Stimulated activated CD8-positive, alpha-beta memory T cell treated with anti-CD3 and anti-CD28 coated beads, Interleukin-15, amount 100 ng/mL, for 1 hour (primary cell): ENCODE data around the gene RNF40.
A peak's percentile ranks its signal among the peaks of the same experiment; 100 is the strongest.

Experiments
- DNase-seq: peaks from one replicate; pipeline ENCODE4 v3.0.0-alpha.2; 2020; ENCODE audit warnings: low read depth

Gene RNF40

GRCh38 chr16:30761928-30762902, at the start of gene RNF40, which contains the start of gene CFAP119:
Gene RNF40, plus strand, starts transcription at chr16:30762322. Its CDS starts 224 bp downstream, at chr16:30762546.
Gene CFAP119, minus strand, starts transcription at chr16:30762062. Its CDS starts 314 bp downstream, at chr16:30761748.
- DNase-seq, result peak; percentile 73

- peak; percentile 15 for DNase-seq
Measured at GRCh38 chr16:30715750-30716445, 46.2 kb upstream of the RNF40 start.

GRCh38 chr16:30720086-30720485, 42.0 kb upstream of the RNF40 start:
- no peak for DNase-seq

GRCh38 chr16:30720694-30721093, 41.4 kb upstream of the RNF40 start:
- no peak for DNase-seq

- no peak for DNase-seq
Measured at GRCh38 chr16:30721167-30721566, 41.0 kb upstream of the RNF40 start.

GRCh38 chr16:30721606-30722005, 40.5 kb upstream of the RNF40 start:
- DNase-seq, result no peak

- DNase-seq, result no peak
Measured at GRCh38 chr16:30722443-30722842, 39.7 kb upstream of the RNF40 start.

- no peak for DNase-seq
Measured at GRCh38 chr16:30722916-30723315, 39.2 kb upstream of the RNF40 start.

GRCh38 chr16:30723725-30724355, 38.3 kb upstream of the RNF40 start:
- DNase-seq, result no peak

- no peak for DNase-seq
Measured at GRCh38 chr16:30724641-30725417, 37.3 kb upstream of the RNF40 start.

GRCh38 chr16:30725418-30725792, 36.7 kb upstream of the RNF40 start:
- no peak for DNase-seq

- DNase-seq, result no peak
Measured at GRCh38 chr16:30728321-30728720, 33.8 kb upstream of the RNF40 start.

- DNase-seq, result no peak
Measured at GRCh38 chr16:30728899-30729672, 33.0 kb upstream of the RNF40 start.

- no peak for DNase-seq
Measured at GRCh38 chr16:30731411-30731810, 30.7 kb upstream of the RNF40 start.

- no peak for DNase-seq
Measured at GRCh38 chr16:30736995-30737793, 24.9 kb upstream of the RNF40 start.

- no peak for DNase-seq
Measured at GRCh38 chr16:30737794-30738648, 24.1 kb upstream of the RNF40 start.

- no peak for DNase-seq
Measured at GRCh38 chr16:30738984-30739951, 22.9 kb upstream of the RNF40 start.
